Fibroblast of upper back skin (primary cell): ENCODE data around the gene C16orf82.

Experiments used
- DNase-seq: peaks from one replicate; pipeline ENCODE4 v3.0.0-alpha.2; 2013

C16orf82 gene

GRCh38 chr16:27096375-27096774 lies 29.6 kb downstream of the C16orf82 start:
- no peak for DNase-seq

GRCh38 chr16:27097800-27098230 lies 31.1 kb downstream of the C16orf82 start:
- peak; percentile 64 for DNase-seq

GRCh38 chr16:27098366-27099049 lies 31.8 kb downstream of the C16orf82 start:
- no peak for DNase-seq

GRCh38 chr16:27102701-27103575 lies 36.2 kb downstream of the C16orf82 start:
- no peak for DNase-seq

GRCh38 chr16:27103954-27104353 lies 37.2 kb downstream of the C16orf82 start:
- DNase-seq, result no peak

GRCh38 chr16:27106305-27106704 lies 39.6 kb downstream of the C16orf82 start:
- no peak for DNase-seq

GRCh38 chr16:27107185-27107592 lies 40.5 kb downstream of the C16orf82 start:
- no peak for DNase-seq

GRCh38 chr16:27108051-27108770 lies 41.5 kb downstream of the C16orf82 start:
- no peak for DNase-seq

GRCh38 chr16:27108826-27109665 lies 42.3 kb downstream of the C16orf82 start:
- DNase-seq, result no peak

- DNase-seq, result peak; percentile 49
Measured at GRCh38 chr16:27109666-27110523, 43.2 kb downstream of the C16orf82 start.

GRCh38 chr16:27110524-27110896 lies 43.8 kb downstream of the C16orf82 start:
- DNase-seq, result no peak

- DNase-seq, result no peak
Measured at GRCh38 chr16:27111486-27111885, 44.8 kb downstream of the C16orf82 start.

GRCh38 chr16:27112093-27112811 lies 45.5 kb downstream of the C16orf82 start:
- no peak for DNase-seq

- no peak for DNase-seq
Measured at GRCh38 chr16:27113341-27113841, 46.7 kb downstream of the C16orf82 start.

GRCh38 chr16:27114006-27114405 lies 47.3 kb downstream of the C16orf82 start:
- DNase-seq, result no peak

GRCh38 chr16:27118526-27118925 lies 51.8 kb downstream of the C16orf82 start:
- no peak for DNase-seq
